Measurements from ENCODE around the gene ASPG. TPM values are rescaled to one million over a fixed set of nuclear protein-coding genes. Genes with fewer than 3 reads are reported as not detected.

ASPG gene
- total RNA-seq, 1 experiment from 2014 or later = 3.4 TPM

DNA sequence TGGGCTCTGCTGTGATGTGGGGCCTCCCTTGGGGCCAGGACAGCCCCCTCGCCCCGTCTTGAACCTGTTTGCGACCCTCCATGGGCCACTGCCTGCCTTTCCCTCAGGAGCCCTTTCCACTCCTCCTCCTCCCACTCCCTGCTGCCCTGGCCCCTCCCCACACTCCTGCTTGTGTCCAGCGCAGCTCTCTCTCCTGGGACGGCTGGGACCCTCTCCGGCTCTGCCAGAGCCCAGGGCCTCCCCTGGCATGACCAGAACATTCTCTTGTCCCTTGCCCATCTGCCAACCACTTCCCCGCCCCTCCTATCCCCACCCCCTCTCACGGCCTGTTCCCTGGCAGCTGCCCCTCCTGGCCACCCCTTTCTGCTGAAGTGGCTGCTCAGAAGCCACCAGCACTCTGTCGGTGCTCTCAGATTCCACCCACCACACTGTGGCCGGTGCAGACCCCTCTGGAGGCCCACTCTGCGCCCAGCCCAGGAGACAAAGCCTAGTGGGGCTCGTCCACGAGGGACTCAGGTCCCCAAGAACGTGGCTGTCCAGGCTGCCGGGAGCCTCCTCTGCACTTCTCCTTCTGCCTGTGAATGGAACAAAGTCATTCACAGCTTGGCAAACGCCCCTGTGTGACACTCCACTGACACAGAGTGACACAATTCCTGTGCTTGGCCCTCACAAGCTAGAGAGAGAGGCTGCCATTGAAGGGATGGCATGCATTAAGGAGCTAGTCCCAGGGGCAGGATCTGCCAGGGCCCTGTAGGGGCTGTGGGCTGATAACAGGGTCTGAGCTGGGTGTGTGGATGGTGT is 1.4 kb downstream of the ASPG start:
- ATAC-seq (no peak), DNase-seq (ENCODE audit: low spot score) (peak; percentile 12)
- POLR2A ChIA-PET = no interaction called here
- Mint-ChIP-seq H3K27me3 (ENCODE audit: low read depth) (no peaks in the 10 kb centered on the region), H3K36me3 (no peaks in the 10 kb centered on the region), H3K4me1 (0 out of 2 replicates have a peak, but pooled peaks cover 4% of the 10 kb centered on the region), H3K27ac (0 out of 2 replicates have a peak overlapping the region, but pooled peaks have one; percentile 41), H3K4me3 (no peak overlapping the region; the same call in 1 of the 2 replicates), H3K9me3 (no peaks in the 10 kb centered on the region)
- CTCF ChIA-PET = interaction anchor here (0.6 to 5.5 kb wide), 5 partner anchors 9 to 487 kb away, joined by 3 to 52 read pairs (median 6); no protein-coding TSS in a partner anchor
- TF ChIP-seq, protein P1, sequence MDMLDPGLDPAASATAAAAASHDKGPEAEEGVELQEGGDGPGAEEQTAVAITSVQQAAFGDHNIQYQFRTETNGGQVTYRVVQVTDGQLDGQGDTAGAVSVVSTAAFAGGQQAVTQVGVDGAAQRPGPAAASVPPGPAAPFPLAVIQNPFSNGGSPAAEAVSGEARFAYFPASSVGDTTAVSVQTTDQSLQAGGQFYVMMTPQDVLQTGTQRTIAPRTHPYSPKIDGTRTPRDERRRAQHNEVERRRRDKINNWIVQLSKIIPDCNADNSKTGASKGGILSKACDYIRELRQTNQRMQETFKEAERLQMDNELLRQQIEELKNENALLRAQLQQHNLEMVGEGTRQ (CRISPR knock-in tag; IDR thresholded peaks at IDR 0.05) = no peak
- TF ChIP-seq ESRRA (CRISPR knock-in tag; IDR thresholded peaks at IDR 0.05; ENCODE audit: borderline replicate concordance) = no peak
- no peak for TF ChIP-seq RORB (CRISPR knock-in tag; IDR thresholded peaks at IDR 0.05)
- no peak for TF ChIP-seq NR1H2 (CRISPR knock-in tag; IDR thresholded peaks at IDR 0.05)

DNA sequence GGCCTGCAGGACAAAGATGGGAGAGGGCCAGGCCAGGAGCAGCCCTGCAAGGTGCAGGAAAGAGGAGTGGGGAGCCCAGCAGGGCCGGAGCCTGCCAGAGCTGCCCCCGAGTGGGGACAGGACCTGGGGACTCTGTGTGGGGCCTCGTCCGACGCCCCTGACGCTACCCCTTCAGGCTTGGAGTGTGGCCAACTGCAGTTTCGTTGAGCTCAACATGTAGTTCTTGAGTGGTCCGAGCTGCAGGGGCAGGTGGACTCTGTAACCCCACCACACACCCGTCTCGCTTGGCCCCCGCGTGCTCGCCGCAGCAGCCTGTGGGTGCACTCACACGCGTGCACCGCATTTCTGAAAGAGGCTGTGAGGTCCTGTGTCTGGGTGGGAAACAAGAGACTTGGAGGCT is 2.0 kb downstream of the ASPG start:
- H3K36me3 Mint-ChIP-seq = no peaks in the 10 kb centered on the region
- H3K4me3 Mint-ChIP-seq = no peak overlapping the region
- H3K4me1 Mint-ChIP-seq = 0 out of 2 replicates have a peak, but pooled peaks cover 4% of the 10 kb centered on the region
- H3K27me3 Mint-ChIP-seq (ENCODE audit: low read depth) = no peaks in the 10 kb centered on the region
- no peaks in the 10 kb centered on the region for H3K9me3 Mint-ChIP-seq
- CTCF ChIA-PET = interaction anchor here (2.0 to 5.5 kb wide), 3 partner anchors 9 to 187 kb away, joined by 6 to 52 read pairs (median 21); no protein-coding TSS in a partner anchor
- TF ChIP-seq, protein P2, sequence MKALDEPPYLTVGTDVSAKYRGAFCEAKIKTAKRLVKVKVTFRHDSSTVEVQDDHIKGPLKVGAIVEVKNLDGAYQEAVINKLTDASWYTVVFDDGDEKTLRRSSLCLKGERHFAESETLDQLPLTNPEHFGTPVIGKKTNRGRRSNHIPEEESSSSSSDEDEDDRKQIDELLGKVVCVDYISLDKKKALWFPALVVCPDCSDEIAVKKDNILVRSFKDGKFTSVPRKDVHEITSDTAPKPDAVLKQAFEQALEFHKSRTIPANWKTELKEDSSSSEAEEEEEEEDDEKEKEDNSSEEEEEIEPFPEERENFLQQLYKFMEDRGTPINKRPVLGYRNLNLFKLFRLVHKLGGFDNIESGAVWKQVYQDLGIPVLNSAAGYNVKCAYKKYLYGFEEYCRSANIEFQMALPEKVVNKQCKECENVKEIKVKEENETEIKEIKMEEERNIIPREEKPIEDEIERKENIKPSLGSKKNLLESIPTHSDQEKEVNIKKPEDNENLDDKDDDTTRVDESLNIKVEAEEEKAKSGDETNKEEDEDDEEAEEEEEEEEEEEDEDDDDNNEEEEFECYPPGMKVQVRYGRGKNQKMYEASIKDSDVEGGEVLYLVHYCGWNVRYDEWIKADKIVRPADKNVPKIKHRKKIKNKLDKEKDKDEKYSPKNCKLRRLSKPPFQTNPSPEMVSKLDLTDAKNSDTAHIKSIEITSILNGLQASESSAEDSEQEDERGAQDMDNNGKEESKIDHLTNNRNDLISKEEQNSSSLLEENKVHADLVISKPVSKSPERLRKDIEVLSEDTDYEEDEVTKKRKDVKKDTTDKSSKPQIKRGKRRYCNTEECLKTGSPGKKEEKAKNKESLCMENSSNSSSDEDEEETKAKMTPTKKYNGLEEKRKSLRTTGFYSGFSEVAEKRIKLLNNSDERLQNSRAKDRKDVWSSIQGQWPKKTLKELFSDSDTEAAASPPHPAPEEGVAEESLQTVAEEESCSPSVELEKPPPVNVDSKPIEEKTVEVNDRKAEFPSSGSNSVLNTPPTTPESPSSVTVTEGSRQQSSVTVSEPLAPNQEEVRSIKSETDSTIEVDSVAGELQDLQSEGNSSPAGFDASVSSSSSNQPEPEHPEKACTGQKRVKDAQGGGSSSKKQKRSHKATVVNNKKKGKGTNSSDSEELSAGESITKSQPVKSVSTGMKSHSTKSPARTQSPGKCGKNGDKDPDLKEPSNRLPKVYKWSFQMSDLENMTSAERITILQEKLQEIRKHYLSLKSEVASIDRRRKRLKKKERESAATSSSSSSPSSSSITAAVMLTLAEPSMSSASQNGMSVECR (CRISPR knock-in tag; IDR thresholded peaks at IDR 0.05; ENCODE audit: borderline replicate concordance) = no peak
- TF ChIP-seq E2F1 (CRISPR knock-in tag; IDR thresholded peaks at IDR 0.05) (no peak), USF1 (CRISPR knock-in tag; IDR thresholded peaks at IDR 0.05) (no peak), IRF2 (CRISPR knock-in tag; IDR thresholded peaks at IDR 0.05; ENCODE audit: borderline replicate concordance, low read depth) (no peak), ATF1 (CRISPR knock-in tag; IDR thresholded peaks at IDR 0.05) (no peak), ZNF423 (CRISPR knock-in tag; IDR thresholded peaks at IDR 0.05) (no peak), ERG (CRISPR knock-in tag; IDR thresholded peaks at IDR 0.05) (no peak)
- TF ChIP-seq, protein P3, sequence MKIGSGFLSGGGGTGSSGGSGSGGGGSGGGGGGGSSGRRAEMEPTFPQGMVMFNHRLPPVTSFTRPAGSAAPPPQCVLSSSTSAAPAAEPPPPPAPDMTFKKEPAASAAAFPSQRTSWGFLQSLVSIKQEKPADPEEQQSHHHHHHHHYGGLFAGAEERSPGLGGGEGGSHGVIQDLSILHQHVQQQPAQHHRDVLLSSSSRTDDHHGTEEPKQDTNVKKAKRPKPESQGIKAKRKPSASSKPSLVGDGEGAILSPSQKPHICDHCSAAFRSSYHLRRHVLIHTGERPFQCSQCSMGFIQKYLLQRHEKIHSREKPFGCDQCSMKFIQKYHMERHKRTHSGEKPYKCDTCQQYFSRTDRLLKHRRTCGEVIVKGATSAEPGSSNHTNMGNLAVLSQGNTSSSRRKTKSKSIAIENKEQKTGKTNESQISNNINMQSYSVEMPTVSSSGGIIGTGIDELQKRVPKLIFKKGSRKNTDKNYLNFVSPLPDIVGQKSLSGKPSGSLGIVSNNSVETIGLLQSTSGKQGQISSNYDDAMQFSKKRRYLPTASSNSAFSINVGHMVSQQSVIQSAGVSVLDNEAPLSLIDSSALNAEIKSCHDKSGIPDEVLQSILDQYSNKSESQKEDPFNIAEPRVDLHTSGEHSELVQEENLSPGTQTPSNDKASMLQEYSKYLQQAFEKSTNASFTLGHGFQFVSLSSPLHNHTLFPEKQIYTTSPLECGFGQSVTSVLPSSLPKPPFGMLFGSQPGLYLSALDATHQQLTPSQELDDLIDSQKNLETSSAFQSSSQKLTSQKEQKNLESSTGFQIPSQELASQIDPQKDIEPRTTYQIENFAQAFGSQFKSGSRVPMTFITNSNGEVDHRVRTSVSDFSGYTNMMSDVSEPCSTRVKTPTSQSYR (CRISPR knock-in tag; IDR thresholded peaks at IDR 0.05) = no peak
- ATAC-seq (no peak), DNase-seq (ENCODE audit: low spot score) (peak; percentile 7)
- POLR2A ChIA-PET = no interaction called here
- 0 out of 2 replicates have a peak overlapping the region, but pooled peaks have one; percentile 41 for H3K27ac Mint-ChIP-seq
